Testis (tissue), 3 donors: Measurements from ENCODE around the gene C5orf58. TPM values are rescaled to one million over a fixed set of nuclear protein-coding genes. Genes with fewer than 3 reads are reported as not detected.

ENCODE experiments used
- DNase-seq: peaks from one replicate; pipeline ENCODE4 v3.0.0-alpha.2; 2019
- H3K27ac ChIP-seq, 2 donors: fragments of 200-600 bp; sonication (generic); one replicate each; pipeline ENCODE4 v1.5.1; 2019
- H3K27me3 ChIP-seq: fragments of 200-600 bp; sonication (generic); one replicate; pipeline ENCODE4 v1.5.1; 2019
- H3K36me3 ChIP-seq: fragments of 200-600 bp; sonication (generic); one replicate; pipeline ENCODE4 v1.5.1; 2017; ENCODE audit warnings: low read depth; ENCODE audit errors: missing control alignments
- H3K4me1 ChIP-seq: fragments of 200-600 bp; sonication (generic); one replicate; pipeline ENCODE4 v1.5.1; 2019
- H3K4me3 ChIP-seq, 2 donors: fragments of 200-600 bp; sonication (generic); one replicate each; pipeline ENCODE4 v1.5.1; 2017 to 2019
- H3K9me3 ChIP-seq: fragments of 200-600 bp; sonication (generic); one replicate; pipeline ENCODE4 v1.5.1; 2017
- CTCF ChIP-seq, 3 experiments: fragments of 450-650 bp in 2 of 3; fragments of 200-600 bp in 1 of 3; sonication (generic) in 1 of 3; IDR thresholded peaks; one replicate each; pipeline ENCODE4 v1.5.1; 2016 to 2019; ENCODE audit warnings: antibody characterized with exemption in 3 of 3, mild to moderate bottlenecking in 2 of 3, moderate library complexity in 1 of 3
- POLR2A ChIP-seq: fragments of 450-650 bp; IDR thresholded peaks from one replicate; pipeline ENCODE4 v1.6.1; 2017; ENCODE audit warnings: antibody characterized with exemption, mild to moderate bottlenecking, moderate library complexity
- WGBS, 2 donors: methylation state at CpG; one replicate each; pipeline ENCODE4 v1.1.5; 2018; 5-methylcytosine and 5-hydroxymethylcytosine counted together
- intact Hi-C: fragments of 100-400 bp; cut with DNase I; formaldehyde crosslinking; loops from one replicate; pipeline ENCODE4 v1.15.1; 2023; ENCODE audit warnings: low total_unique reads
- polyA plus RNA-seq: library from polyadenylated mRNA; stranded (reverse); fragments of 350-450 nt; fragmentation: Illumina TruSeq; extraction: RNeasy Lipid Tissue Mini Kit (QIAGEN cat#74804); gene quantifications from one replicate; pipeline ENCODE4 v1.2.3, GENCODE V29; 2014; ENCODE audit warnings: low read depth, low replicate concordance; ENCODE audit not compliant: insufficient read depth
- total RNA-seq, 2 donors: library from RNA; depleted of rRNA; stranded (reverse); fragments of >200 nt; gene quantifications; one replicate each; pipeline ENCODE4 v1.2.3, GENCODE V29; 2016

The C5orf58 gene
- total and polyA plus RNA-seq, 3 donors from 2014 or later: 40.9 to 266 (median 72.7) TPM

- Histone ChIP-seq H3K9me3 (no peaks in the 10 kb centered on the region), H3K27me3 (no peaks in the 10 kb centered on the region), H3K36me3 (no peaks in the 10 kb centered on the region), H3K4me3 (no peak overlapping the region), H3K4me1 (peaks cover 5% of the 10 kb centered on the region), H3K27ac (no peak overlapping the region)
- intact Hi-C loops: no loop called here
- DNase-seq: no peak
- no peak for TF ChIP-seq CTCF (IDR thresholded peaks at IDR 0.05)
- 63 to 78% methylated on average over 1 of the region's 1 CpG for WGBS, 2 donors
Measured at GRCh38 chr5:170256571-170256970, 23.8 kb downstream of the C5orf58 start.

GRCh38 chr5:170257370-170257769 is 24.6 kb downstream of the C5orf58 start:
- peaks cover under 1% of the 10 kb centered on the region for H3K4me1 ChIP-seq
- intact Hi-C loops: no loop called here
- DNase-seq: no peak
- WGBS, 2 donors: 95 to 99% methylated on average over 4 of the region's 4 CpGs
- H3K9me3 ChIP-seq: no peaks in the 10 kb centered on the region
- no peak overlapping the region for H3K4me3 ChIP-seq
- no peaks in the 10 kb centered on the region for H3K36me3 ChIP-seq
- H3K27me3 ChIP-seq: no peaks in the 10 kb centered on the region
- H3K27ac ChIP-seq: no peak overlapping the region
- TF ChIP-seq CTCF (IDR thresholded peaks at IDR 0.05) (no peak), POLR2A (no peak)

- Histone ChIP-seq H3K4me1 (no peaks in the 10 kb centered on the region), H3K27me3 (no peaks in the 10 kb centered on the region), H3K9me3 (no peaks in the 10 kb centered on the region), H3K27ac (no peak overlapping the region), H3K36me3 (no peaks in the 10 kb centered on the region), H3K4me3 (no peak overlapping the region)
- WGBS, 2 donors: 89 to 92% methylated on average over 3 of the region's 3 CpGs
- intact Hi-C loops: loop anchor here (10.0 kb wide), 1 partner anchor 93 kb away; no protein-coding TSS in a partner anchor
- TF ChIP-seq POLR2A: no peak
- TF ChIP-seq CTCF (IDR thresholded peaks at IDR 0.05): no peak
- DNase-seq: no peak
Measured at GRCh38 chr5:170261528-170262043, 28.8 kb downstream of the C5orf58 start.

- Histone ChIP-seq H3K4me1 (peaks cover 6% of the 10 kb centered on the region), H3K27ac (no peak overlapping the region), H3K36me3 (no peaks in the 10 kb centered on the region), H3K27me3 (no peaks in the 10 kb centered on the region), H3K4me3 (no peak overlapping the region), H3K9me3 (no peaks in the 10 kb centered on the region)
- WGBS, 2 donors: 88 to 93% methylated on average over 15 of the region's 15 CpGs
- no peak for TF ChIP-seq POLR2A
- TF ChIP-seq CTCF (IDR thresholded peaks at IDR 0.05): no peak
- intact Hi-C loops: loop anchor here (10.0 kb wide), 1 partner anchor 92 kb away; no protein-coding TSS in a partner anchor
- no peak for DNase-seq
Measured at GRCh38 chr5:170262061-170263045, 29.6 kb downstream of the C5orf58 start.
